Hepatocyte (in vitro differentiated cells): ENCODE data around the gene CYTH4.

Source experiments
- EZH2 ChIP-seq: fragments of 200-600 bp; sonication (generic); IDR thresholded peaks from 2 replicates; pipeline ENCODE4 v1.6.1; 2016; ENCODE audit warnings: antibody characterized with exemption, mild to moderate bottlenecking, borderline replicate concordance
- EZH2phosphoT487 ChIP-seq: fragments of 200-600 bp; sonication (generic); IDR thresholded peaks from one replicate; pipeline ENCODE4 v1.6.1; 2018; ENCODE audit warnings: antibody characterized with exemption, mild to moderate bottlenecking, low read depth, moderate library complexity; ENCODE audit not compliant: unreplicated experiment, severe bottlenecking
- TF ChIP-seq, protein P1 (sequence below): fragments of 200-600 bp; sonication (generic); IDR thresholded peaks from 2 replicates; pipeline ENCODE4 v1.5.1; 2016; ENCODE audit warnings: antibody characterized with exemption, mild to moderate bottlenecking; ENCODE audit not compliant: poor library complexity

DNA sequence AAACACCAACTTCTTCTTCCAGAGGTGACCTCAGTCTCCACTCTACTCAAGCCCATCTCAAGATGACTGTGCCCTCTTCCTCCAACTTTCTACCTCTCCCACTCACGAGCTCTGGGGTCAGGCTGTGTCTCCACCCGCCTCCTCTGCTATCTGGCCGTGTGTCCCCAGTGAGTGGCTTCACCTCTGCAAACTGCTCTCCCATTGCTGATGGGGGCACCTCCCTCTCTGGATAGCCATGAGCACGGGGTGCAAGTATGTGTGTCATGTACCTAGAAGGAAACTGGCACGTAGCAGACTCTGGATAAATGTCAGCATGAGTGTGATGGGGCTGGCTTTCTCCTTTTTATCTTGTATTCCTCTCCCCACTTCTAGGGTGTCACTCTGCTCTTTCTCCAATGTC is 20.0 kb upstream of the CYTH4 start:
- TF ChIP-seq, protein P1, sequence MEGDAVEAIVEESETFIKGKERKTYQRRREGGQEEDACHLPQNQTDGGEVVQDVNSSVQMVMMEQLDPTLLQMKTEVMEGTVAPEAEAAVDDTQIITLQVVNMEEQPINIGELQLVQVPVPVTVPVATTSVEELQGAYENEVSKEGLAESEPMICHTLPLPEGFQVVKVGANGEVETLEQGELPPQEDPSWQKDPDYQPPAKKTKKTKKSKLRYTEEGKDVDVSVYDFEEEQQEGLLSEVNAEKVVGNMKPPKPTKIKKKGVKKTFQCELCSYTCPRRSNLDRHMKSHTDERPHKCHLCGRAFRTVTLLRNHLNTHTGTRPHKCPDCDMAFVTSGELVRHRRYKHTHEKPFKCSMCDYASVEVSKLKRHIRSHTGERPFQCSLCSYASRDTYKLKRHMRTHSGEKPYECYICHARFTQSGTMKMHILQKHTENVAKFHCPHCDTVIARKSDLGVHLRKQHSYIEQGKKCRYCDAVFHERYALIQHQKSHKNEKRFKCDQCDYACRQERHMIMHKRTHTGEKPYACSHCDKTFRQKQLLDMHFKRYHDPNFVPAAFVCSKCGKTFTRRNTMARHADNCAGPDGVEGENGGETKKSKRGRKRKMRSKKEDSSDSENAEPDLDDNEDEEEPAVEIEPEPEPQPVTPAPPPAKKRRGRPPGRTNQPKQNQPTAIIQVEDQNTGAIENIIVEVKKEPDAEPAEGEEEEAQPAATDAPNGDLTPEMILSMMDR, result no peak
- TF ChIP-seq EZH2 (no peak), EZH2phosphoT487 (no peak)
